ENCODE results near the gene ARL15. TPM values are rescaled to one million over a fixed set of nuclear protein-coding genes. Genes with fewer than 3 reads are reported as not detected.

The ARL15 gene
- total and polyA plus RNA-seq, 2 of the 8 experiments (the other 6 are each of a cell fraction or from before 2014, with no cell fraction given), result 9.9 to 21.2 TPM

- H3K36me3 ChIP-seq (ENCODE audit: control insufficient read depth in 2 of 4, insufficient read depth in 4 of 4, low read length in 3 of 4), result no peaks in the 10 kb centered on the region
- no peak for DNase-seq (ENCODE audit: low read depth in 1 of 2, low spot score in 2 of 2)
- no peak overlapping the region for H3K23ac ChIP-seq (ENCODE audit: insufficient read length)
- TF ChIP-seq CTBP2 (IDR thresholded peaks at IDR 0.05; ENCODE audit: borderline replicate concordance, insufficient read depth, insufficient read length, low read length) (no peak), RNF2 (IDR thresholded peaks at IDR 0.05; ENCODE audit: borderline replicate concordance, low read depth, low read length, missing control alignments, poor library complexity, severe bottlenecking) (no peak), MAX (IDR thresholded peaks at IDR 0.05) (no peak), POLR2A (IDR thresholded peaks at IDR 0.05; ENCODE audit: control extremely low read depth in 1 of 2, low read depth in 2 of 2, low read length in 2 of 2) (no peak), TCF12 (IDR thresholded peaks at IDR 0.05; ENCODE audit: low read depth, low read length) (no peak), YY1 (IDR thresholded peaks at IDR 0.05; ENCODE audit: low read depth, low read length) (no peak), EGR1 (IDR thresholded peaks at IDR 0.05; ENCODE audit: borderline replicate concordance, low read depth, low read length) (no peak), MAFK (IDR thresholded peaks at IDR 0.05; ENCODE audit: low read depth, low read length) (no peak), ATF3 (IDR thresholded peaks at IDR 0.05; ENCODE audit: insufficient read depth, low read depth, low read length) (no peak), RBBP5 (IDR thresholded peaks at IDR 0.05; ENCODE audit: borderline replicate concordance, low read depth, low read length) (no peak), SRF (IDR thresholded peaks at IDR 0.05; ENCODE audit: low read depth, low read length) (no peak), CHD1 (IDR thresholded peaks at IDR 0.05; ENCODE audit: low read depth, low read length) (no peak)
- H3K56ac ChIP-seq (replicated peaks; ENCODE audit: insufficient read length, low read depth, low read length), result no peak overlapping the region
- no peaks in the 10 kb centered on the region for H3K27me3 ChIP-seq (replicated peaks in 1 of 4; ENCODE audit: control insufficient read depth in 3 of 4, extremely low read depth in 1 of 4, insufficient read depth in 3 of 4, low read length in 3 of 4)
- H3K9ac ChIP-seq (replicated peaks in 1 of 4; ENCODE audit: extremely low read depth in 1 of 4, low read depth in 3 of 4, low read length in 3 of 4), result no peak overlapping the region
- CTCF ChIA-PET (ENCODE audit: partially characterized antibody), result interaction anchor here (1.3 to 1.6 kb wide), 2 partner anchors 10 to 11 kb away, joined by 4 to 5 read pairs; no protein-coding TSS in a partner anchor
- H3K79me1 ChIP-seq (ENCODE audit: low read depth, low read length), result no peaks in the 10 kb centered on the region
- H3K4ac ChIP-seq (replicated peaks; ENCODE audit: insufficient read length, low read depth, low read length), result peak overlapping the region; percentile 96
- H4K8ac ChIP-seq (ENCODE audit: extremely low read depth, insufficient read depth, low read length), result no peak overlapping the region
- no peak overlapping the region for H2BK120ac ChIP-seq (replicated peaks; ENCODE audit: low read depth, low read length)
- POLR2A ChIA-PET (ENCODE audit: partially characterized antibody), result interaction anchor here (1.1 kb wide), 1 partner anchor 10 kb away, joined by 3 read pairs; no protein-coding TSS in a partner anchor
- H3K27ac ChIP-seq (ENCODE audit: low read depth, low read length), result no peak overlapping the region
- no peak for FAIRE-seq
- no peak overlapping the region for H2BK15ac ChIP-seq (ENCODE audit: low read length)
- no peak overlapping the region for H2AFZ ChIP-seq (ENCODE audit: low read length)
- H4K20me1 ChIP-seq (replicated peaks in 1 of 2; ENCODE audit: control insufficient read depth in 1 of 2, insufficient read depth in 2 of 2, low read length in 2 of 2), result no peaks in the 10 kb centered on the region
- H3K4me1 ChIP-seq (replicated peaks in 1 of 4; ENCODE audit: control insufficient read depth in 3 of 4, insufficient read depth in 4 of 4, low read length in 3 of 4), result peaks cover 2 to 11% (median 5%) of the 10 kb centered on the region in 4 experiments; a peak in 6 of 7 replicates
- no peak overlapping the region for H3K18ac ChIP-seq (ENCODE audit: extremely low read depth, low read length)
- no peaks in the 10 kb centered on the region for H3K9me3 ChIP-seq (ENCODE audit: insufficient read depth in 2 of 2, low read depth in 1 of 2, low read length in 1 of 2)
- no peaks in the 10 kb centered on the region for H3K79me2 ChIP-seq (ENCODE audit: control insufficient read depth in 1 of 2, insufficient read depth in 2 of 2, low read length in 2 of 2)
- no peak overlapping the region for H2BK12ac ChIP-seq (ENCODE audit: low read depth, low read length)
- H2AK5ac ChIP-seq (ENCODE audit: low read depth, low read length), result no peak overlapping the region
- H3K4me3 ChIP-seq (ENCODE audit: extremely low read depth in 1 of 4, insufficient read depth in 2 of 4, low read depth in 3 of 4, low read length in 4 of 4), result no peak overlapping the region
- H3K14ac ChIP-seq (ENCODE audit: insufficient read length), result no peak overlapping the region
- H2BK5ac ChIP-seq (ENCODE audit: low read depth, low read length), result no peak overlapping the region
- H2BK20ac ChIP-seq (ENCODE audit: low read length), result no peak overlapping the region
- H4K5ac ChIP-seq (ENCODE audit: insufficient read length, low read depth, low read length), result no peak overlapping the region
- H4K91ac ChIP-seq (replicated peaks; ENCODE audit: insufficient read length, low read length), result no peak overlapping the region
- WGBS, 2 experiments (ENCODE audit: extremely low coverage in 1 of 2, insufficient coverage in 1 of 2, insufficient read length in 1 of 2, insufficient replicate concordance in 2 of 2, low coverage in 1 of 2, low lambda C conversion rate in 2 of 2, missing lambda C conversion rate in 1 of 2), result 78% methylated on average over 2 of the region's 2 CpGs; no CpG with 5 or more reads in 1 of the 2 experiments
- no peak overlapping the region for H3K4me2 ChIP-seq (ENCODE audit: insufficient read depth in 1 of 2, low read depth in 2 of 2, low read length in 2 of 2)
- H3K23me2 ChIP-seq (ENCODE audit: low read depth, low read length), result no peaks in the 10 kb centered on the region
Measured at GRCh38 chr5:53994148-53994547, 316.2 kb downstream of the ARL15 start.

All from H1 (cell line).